ENCODE measurements around the gene GMDS.

The GMDS gene

DNA sequence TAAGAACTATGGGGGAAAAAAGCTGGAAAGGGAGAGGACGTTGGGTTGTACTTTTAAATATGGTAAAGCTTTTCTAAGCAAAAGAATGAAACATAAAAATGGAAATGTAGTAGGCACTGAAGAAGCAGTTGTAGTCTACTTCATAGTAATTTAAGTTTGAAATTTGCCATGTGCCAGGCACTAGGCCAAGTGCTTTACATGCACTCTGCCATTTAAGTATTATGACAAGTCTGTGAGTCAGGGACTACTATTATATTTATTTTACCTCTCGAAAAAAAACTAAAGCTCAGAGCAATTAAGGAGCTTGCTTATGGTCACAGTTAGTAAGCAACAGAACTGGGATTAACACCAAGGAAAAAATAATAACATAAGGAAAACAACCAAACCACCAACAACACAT lies 257.8 kb downstream of the GMDS start:
- DNase-seq (ENCODE audit: low read depth, low spot score): no peak

DNA sequence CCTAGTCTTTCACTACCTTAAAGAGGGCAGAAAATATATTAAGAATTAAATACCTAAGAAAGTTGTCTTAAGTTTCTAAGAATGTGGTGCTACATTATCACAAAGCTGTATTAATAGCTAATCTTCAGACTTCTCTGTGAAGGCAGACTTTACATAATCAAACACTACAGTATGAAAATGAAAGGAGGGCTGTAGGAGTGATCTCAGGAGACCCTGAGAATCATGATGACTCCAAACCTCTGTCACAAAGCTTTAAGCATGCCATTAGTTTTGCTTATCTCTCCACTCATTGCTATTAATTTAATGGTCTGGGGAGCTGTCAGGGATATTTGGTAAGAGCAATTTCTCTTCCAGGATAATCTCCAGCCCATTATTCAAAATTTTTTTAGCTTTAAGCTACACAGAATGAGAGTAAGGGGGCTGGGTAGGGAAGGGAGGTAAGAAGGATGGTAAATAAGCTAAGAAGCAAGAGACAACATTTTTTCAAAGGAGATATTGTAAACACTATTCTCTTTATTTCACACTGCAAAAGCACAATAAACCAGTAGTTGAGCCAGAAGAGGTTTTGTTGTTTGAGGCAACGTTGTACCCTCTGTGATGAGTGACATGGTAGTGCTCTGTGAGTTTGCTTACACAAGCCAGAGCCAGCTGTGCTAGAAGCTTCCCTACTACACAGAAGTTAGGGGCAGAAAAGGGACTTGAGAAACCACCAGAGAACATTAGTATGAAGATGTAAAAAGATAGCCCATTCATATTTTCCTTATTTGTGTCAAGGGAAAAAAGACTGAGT lies 258.8 kb downstream of the GMDS start:
- peak; percentile 56 for DNase-seq (ENCODE audit: low read depth, low spot score)

DNA sequence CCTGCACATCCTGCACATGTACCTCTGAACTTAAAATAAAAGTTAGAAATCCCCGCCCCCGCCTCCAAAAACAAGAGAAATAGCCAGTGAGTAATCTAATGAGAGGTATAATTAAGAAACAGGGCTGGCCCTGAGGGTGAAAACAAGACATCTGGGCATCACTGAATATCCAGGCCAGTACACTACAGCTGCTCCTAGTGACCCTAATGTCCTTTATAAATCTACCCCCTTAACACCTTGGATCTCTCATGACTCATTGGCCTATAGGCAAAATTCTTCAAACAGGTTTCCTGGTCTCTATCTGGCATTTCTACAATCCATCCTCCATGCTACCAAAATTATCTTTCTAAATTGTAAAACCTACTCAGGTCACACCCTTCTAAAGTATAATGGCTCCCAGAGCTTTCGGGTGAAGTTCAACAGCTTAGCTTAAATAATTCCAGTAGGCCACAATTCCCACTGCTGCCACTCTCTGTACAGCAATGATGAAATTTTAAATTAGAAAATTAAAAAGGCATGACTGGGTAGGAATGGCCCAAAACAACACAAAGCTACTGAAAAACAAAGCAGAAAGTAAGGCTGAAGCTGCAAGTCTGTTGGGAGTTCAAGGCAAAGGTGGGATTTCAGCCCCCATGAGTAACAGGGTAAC lies 260.9 kb downstream of the GMDS start:
- DNase-seq (ENCODE audit: low read depth, low spot score): no peak

DNA sequence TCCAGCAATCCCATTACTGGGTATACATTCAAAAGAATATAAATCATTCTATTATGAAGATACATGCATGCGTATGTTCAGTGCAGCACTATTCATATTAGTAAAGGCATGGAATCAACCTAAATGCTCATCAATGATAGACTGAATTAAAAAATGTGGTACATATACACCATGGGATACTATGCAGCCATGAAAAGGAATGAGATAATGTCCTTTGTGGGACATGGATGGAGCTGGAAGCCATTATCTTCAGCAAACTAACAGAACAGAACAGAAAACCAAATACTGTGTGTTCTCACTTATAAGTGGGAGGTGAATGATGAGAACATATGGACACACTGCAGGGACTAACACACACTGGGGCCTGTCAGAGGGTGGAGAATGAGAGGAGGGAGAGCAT lies 261.6 kb downstream of the GMDS start:
- no peak for DNase-seq (ENCODE audit: low read depth, low spot score)

DNA sequence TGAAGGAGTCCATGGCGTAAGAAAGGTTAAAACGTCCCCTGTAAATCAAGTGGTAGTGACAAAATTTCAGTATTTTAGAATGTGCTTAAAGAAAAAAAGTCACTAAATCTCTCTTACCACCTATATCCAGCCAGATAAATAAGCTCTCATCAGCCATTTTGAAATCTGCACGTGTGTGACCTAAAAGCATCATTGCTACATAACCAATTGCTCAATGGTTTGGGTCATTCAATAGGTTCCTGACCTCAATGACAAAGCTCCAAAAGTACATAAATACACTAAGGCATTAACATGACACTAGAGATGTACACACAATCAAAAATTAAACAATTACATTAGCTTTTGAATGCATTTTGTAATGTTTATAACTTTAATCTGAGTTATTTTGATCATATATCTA lies 272.4 kb downstream of the GMDS start:
- no peak for DNase-seq (ENCODE audit: low read depth, low spot score)

DNA sequence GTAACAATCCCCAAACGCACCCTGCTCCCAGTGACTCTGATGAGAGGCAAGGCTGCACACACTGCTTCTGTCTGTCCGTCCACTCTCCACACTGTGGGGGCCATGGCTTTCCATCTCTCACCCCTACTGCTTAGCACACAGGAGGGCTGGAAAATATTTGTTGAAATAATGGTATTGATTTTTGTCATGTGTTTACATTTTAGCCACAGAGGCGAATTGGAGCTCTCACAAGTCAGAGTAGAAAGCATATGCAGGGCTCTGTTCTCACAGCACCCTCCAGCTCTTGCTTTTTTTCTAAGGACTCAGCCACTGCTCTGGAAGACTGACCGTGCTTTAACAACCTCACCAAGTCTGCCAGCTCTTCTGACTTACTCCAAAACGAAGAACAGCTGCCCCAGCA lies 273.8 kb downstream of the GMDS start:
- no peak for DNase-seq (ENCODE audit: low read depth, low spot score)

DNA sequence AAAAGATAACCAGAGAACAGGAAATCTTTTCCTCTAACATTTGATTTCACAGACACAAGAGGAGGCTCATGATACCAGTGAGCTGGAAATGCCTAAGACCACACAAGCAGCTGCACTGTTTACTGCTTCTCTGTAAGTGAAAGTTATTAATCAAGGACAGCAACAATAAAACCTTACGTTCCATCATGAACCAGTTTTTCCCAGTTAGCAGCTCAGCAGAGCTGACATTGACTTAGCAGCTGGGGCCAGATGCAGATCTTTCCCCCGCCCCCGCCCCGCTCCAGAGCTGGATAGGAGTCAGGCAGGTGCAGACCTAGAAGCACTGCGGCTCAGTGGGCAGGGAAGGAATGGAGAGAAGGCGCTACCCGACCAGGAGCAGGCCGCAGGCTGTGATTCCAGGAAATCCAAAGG lies 275.2 kb downstream of the GMDS start:
- no peak for DNase-seq (ENCODE audit: low read depth, low spot score)

DNA sequence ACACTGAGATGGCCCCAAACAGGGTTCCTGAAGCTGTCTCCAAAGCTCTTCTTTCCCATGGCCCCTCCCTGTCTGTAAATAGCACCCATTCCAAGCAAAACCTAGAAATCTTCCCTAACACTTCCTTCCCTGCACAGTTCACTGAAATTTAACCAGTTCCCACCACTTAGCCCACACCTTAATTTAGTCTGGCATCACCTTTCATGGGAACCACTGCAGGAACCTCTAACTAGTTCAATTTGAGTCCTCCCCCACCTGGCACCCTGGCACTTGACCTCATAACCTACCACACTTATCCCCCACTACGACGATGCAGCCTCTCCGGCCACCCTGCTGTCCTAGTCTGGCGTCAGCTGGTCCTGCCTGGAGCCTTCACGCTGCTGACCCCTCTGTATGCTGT lies 278.7 kb downstream of the GMDS start:
- DNase-seq (ENCODE audit: low read depth, low spot score): no peak

DNA sequence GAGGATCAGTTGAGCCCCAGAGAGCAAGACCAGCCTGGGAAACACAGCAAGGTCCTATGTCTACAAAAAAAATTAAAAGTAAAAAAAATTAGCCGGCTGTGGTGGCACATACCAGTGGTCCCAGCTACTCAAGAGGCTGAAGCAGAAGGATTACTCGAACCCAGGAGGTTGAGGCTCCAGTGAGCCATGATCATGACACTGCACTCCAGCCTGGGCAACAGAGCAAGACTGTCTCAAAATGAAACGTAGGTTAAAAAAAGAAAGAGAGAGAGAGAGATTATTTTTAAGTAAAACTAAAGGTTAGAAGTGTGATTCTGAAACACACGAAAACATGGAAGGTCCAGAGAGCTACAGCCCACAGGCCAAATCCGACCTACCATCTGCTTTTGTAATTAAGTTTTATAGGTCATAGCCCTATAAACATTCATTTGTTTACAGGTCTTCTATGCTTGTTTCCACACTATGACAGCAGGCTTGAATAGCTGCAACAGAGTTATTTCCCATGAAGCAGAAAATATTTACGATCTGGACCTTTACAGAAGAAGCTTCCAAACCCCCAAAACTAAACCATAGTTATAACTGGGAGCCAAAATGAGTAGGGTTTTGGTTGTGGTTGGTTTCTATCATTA lies 279.7 kb downstream of the GMDS start:
- DNase-seq (ENCODE audit: low read depth, low spot score): no peak

DNA sequence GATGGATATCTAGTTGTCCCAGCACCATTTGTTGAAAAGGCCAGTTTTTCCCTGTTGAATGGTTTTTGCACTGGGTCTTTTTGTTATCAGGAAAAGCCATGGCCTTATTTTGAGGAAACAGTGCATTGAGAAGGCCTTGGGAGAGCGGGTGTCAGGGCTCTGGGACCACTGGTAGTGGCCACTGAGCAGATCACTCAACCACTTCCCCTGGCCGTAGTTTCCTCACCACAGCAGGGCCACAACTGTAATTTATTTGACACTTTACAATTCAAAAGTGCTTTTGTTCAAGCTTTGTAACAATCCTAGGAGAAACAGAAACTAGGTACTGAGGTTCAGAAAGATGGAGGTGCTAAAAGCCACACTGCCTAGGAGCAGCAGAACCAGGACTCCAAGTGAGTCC lies 281.8 kb downstream of the GMDS start:
- no peak for DNase-seq (ENCODE audit: low read depth, low spot score)

DNA sequence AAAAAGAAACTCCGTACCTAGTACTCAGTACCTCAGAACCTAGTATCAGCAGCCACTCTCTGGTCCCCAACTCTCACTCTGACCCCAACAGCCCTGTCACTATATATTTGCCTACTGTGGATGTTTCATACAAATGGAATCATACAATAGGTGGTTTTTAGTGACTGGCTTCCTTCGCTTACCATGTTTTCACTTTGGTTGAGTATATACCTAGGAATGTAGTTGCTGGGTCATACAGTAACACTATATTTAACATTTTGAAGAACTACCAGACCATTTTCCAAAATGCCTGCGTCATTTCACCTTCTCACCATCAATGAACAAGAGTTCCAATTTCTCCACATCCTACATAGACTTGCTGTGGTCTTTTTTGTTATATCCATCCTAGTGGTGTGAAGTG lies 283.2 kb downstream of the GMDS start:
- no peak for DNase-seq (ENCODE audit: low read depth, low spot score)

DNA sequence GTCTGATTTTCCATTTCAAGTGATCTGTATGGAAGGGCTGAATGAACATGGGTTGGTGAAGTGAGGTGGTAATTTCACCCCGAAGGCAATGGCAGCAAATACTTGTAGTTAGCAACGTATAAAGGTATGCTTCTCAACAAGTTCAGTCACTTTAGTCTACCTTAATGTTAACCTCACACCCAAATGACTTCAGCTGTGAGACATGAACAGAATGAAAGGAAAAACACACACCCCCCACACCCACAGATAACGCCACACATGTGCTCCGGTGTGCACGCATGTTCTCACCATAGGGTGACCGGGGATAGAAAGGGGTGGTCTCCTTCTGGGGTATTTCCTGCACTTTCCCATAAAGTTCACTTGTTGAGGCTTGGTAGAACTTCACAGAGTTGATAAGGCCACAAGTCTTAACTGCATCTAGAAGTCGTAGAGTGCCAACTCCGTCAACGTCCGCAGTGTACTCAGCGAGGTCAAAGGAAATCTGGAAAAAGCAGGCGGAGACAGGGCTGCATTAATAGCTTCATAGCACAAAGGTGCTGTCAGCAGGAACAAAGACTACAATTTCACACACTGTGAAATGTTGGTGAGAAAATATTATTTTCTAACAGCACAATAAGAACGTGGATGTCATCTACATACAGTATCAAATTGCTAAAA lies 284.8 kb downstream of the GMDS start:
- DNase-seq (ENCODE audit: low read depth, low spot score): no peak

DNA sequence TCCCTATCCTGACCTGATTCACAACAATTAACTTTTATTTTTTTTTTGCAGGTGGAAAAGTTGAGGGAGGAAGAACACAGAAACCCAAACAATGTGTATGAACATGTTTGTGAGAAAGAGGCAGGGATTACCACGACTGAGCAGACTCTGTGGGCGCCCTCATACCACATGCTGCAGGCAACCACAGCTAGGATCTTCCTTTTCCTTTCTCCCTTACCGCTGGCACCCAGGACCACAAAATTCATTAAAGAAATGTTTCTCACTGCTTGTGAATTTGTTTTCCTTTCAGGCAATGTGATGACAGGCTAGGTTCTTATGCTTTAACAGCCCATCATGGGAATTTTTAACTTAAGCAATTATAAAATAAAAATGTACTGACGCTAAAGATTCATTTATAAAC lies 287.1 kb downstream of the GMDS start:
- DNase-seq (ENCODE audit: low read depth, low spot score): no peak

DNA sequence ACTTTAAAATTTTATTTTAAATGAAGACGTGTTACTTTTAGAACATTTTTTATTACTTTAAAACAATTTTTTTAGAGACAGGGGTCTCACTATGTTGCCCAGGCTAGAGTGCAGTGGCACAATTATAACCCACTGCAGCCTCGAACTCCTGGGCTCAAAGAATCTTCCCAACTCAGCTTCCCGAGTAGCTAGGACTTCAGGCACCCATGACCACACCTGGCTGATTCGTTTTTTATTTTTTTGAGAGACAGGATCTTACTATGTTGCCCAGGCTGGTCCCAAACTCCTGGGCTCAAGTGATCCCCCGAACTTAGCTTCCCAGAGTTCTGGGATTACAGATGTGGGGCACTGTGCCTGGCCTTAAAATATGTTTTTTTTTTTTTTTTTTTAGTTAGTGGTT lies 287.7 kb downstream of the GMDS start:
- DNase-seq (ENCODE audit: low read depth, low spot score): no peak

DNA sequence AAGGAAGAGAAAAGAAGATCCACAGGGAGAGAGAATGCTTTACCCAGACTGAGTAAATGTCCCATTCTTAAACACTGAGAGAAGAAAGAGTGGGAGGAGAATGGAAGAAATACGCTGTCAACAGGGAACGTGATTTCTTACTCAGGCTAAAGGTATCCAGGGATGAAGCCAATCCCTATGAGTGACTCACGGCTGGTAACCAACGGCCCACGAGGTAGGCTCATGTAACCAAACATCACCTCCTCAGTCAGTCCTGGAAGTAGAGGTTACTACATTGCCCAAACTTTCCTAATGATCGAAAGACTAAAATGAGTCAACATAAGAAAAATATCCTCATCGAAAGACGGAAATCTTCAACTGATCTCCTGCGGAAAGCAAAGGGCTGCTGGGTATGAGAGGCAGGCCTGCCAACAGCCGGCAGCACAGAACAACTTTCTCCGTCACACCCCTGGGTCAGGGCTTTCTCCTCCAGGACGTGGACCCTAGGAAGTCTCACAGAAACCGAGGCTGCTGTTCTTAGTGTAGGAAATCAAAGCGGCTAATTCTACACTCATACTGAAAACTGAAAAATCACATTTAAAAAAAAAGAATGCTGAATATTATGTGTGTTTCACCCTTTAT lies 292.6 kb downstream of the GMDS start:
- DNase-seq (ENCODE audit: low read depth, low spot score): peak; percentile 69

DNA sequence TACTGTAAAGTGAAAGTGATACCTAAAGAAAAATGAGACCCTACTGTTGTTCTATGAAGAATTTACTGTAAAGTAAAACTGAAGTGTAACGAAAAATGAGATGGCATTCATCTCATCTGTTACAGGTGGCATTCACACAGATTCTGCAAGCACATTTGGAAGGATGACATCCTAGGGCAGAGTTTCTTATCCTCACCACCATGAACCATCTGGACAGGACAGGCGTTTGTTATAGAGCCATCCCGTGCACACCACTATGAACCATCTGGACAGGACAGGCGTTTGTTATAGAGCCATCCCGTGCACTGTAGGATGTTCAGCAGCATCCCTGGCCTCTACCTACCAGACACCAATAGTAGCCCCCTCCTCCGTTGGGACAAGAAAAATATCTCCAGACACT lies 294.8 kb downstream of the GMDS start:
- DNase-seq (ENCODE audit: low read depth, low spot score): no peak

DNA sequence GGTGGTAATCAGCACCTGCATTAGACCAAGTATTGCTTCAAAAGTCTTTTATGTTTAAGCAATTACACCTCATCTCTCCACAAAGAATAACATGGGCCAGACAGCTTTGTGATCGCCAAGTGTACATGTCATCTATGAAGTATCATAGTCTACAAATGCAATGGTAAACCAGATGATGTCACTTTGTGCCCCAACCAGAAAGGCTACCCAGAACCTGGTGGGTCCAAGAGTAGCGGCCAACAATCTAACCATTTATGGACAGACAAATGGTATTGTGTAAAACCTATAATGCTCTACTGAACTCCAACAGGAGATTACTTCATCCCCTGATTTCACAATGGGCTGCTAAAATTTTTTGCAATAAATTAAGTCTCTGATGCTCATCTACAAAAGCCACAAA lies 295.9 kb downstream of the GMDS start:
- no peak for DNase-seq (ENCODE audit: low read depth, low spot score)

DNA sequence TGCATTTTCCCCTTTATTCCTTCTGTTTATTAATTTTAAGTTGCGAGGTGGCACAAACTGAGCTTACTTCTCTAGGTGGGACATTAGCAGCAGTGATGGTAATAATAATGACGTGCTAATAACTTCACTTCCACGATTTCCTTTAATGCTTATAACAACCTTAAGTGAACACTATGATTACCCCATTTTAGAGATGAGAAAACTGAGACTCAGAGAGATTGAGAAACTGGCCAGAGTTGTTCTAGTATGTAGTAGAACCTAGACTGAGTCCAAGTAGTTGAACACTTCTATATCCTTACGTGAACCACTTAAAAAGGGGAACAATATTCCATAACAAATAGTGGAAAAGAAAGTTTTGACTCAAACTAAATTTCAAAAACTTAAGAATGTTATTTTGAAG lies 297.5 kb downstream of the GMDS start:
- DNase-seq (ENCODE audit: low read depth, low spot score): no peak

DNA sequence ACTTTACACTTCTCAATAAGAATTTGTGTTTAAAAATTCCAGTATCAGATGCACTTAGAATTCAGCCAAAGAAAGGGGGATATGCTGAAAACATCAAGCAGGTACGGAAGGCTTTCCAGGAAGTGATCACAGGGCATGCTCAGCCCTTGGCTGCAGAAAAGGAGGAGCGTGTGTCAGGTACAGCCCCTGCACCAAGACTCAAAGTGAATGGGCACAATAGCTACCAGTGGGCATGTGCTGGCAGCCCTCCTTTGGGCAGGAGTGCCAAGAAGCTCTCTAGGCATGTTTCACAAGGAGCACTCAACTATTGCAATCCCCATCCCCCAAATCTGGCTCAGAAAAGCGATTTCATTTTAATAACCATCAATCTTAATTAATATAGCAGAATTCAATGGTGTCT lies 298.8 kb downstream of the GMDS start:
- no peak for DNase-seq (ENCODE audit: low read depth, low spot score)

DNA sequence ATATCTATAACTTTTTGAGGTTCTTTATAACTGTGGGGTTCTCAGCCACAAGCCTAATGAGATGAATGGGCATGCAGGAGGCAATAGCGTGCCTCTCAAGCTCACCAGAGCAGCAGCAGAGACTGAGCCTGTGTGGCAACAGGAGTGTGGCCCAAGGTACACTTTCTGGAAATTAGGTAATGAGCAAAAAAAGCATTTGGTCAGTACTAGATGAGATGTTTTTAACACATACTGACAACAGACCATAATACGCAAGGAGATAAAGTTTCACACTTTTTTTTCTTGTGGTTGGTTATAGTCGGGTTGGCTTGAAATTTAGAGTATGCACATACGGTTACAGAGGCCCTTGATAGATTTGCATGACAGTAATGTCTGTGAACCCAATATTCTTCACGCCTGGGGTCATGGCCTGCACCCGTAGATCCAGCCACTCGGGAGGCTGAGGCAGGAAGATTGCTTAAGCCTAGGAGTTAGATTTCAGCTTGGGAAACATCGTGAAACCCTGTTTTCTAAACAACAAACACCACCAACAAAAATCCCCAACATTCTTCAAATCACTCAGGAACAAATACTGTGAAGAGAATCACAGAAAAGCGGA lies 300.1 kb downstream of the GMDS start:
- DNase-seq (ENCODE audit: low read depth, low spot score): no peak

DNA sequence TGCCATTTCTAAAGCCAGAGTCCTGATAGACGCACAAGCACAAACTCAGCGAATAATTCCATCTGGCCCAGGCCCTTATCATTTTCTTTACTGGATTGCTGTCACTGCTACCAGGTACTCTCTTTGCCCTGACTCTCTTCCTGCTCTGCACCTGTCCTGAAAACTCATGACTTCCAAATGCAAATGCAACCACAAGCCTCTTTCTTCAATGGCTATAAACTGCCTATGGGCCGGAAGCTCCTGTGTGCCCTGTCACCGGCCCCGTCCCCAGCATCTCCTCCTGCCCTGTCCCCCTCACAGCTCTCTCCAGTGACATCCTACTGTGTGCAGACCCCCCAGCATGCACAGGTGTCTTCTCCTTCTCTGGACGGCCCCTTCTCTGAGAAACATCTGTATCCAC lies 302.6 kb downstream of the GMDS start:
- no peak for DNase-seq (ENCODE audit: low read depth, low spot score)

DNA sequence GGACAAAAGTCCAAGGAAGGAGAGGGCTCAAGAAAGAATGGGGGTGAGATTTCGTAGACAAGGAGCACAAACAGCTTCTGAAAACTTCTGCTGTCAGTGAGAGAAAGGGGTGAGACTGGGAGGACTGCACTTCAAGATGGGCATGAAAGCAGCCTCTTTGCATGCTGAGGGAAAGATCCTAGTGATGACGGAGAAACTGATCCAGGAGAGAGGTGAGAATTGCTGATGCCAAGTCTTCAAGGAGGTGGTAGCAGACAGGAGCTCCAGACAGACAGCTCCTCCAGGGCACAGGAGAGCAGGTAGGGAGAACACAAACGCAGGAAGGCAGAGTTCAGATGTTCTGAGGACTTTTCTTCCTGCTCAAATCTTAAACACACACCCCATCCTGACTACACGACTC lies 303.9 kb downstream of the GMDS start:
- DNase-seq (ENCODE audit: low read depth, low spot score): no peak

All from brain pericyte (primary cell).